NB4 (cell line): ENCODE measurements around the gene NAALADL2.

ENCODE experiments used
- DNase-seq: peaks from one replicate; pipeline ENCODE4 v3.0.0; 2010; ENCODE audit warnings: low read depth
- H3K4me3 ChIP-seq: one replicate; pipeline ENCODE4 v1.5.1; 2011; ENCODE audit warnings: mild to moderate bottlenecking, low read depth, low read length, moderate library complexity
- CTCF ChIP-seq: IDR thresholded peaks from one replicate; pipeline ENCODE4 v1.5.1; 2012; ENCODE audit warnings: low read depth, low read length
- MAX ChIP-seq: IDR thresholded peaks from 2 replicates; pipeline ENCODE4 v1.6.1; 2011; ENCODE audit warnings: low read depth, low read length
- MYC ChIP-seq: IDR thresholded peaks from 2 replicates; pipeline ENCODE4 v1.6.1; 2011; ENCODE audit warnings: low read depth, low read length
- POLR2A ChIP-seq: IDR thresholded peaks from 2 replicates; pipeline ENCODE4 v1.6.1; 2011; ENCODE audit warnings: mild to moderate bottlenecking; ENCODE audit not compliant: insufficient read length; ENCODE audit errors: extremely low read depth

Gene NAALADL2

GRCh38 chr3:175495331-175495730 lies 636.2 kb downstream of the NAALADL2 start:
- TF ChIP-seq MYC (no peak), MAX (no peak), CTCF (no peak), POLR2A (no peak)
- no peak overlapping the region for H3K4me3 ChIP-seq
- peak; percentile 50 for DNase-seq

- DNase-seq: no peak
- H3K4me3 ChIP-seq: no peak overlapping the region
- TF ChIP-seq MYC: no peak
- TF ChIP-seq MAX: no peak
- no peak for TF ChIP-seq POLR2A
- no peak for TF ChIP-seq CTCF
These were observed 643.0 kb downstream of the NAALADL2 start for GRCh38 chr3:175502155-175502554.

GRCh38 chr3:175511219-175511785 lies 652.2 kb downstream of the NAALADL2 start:
- no peak for DNase-seq
- H3K4me3 ChIP-seq: no peak overlapping the region
- no peak for TF ChIP-seq POLR2A
- no peak for TF ChIP-seq MYC
- no peak for TF ChIP-seq MAX
- no peak for TF ChIP-seq CTCF

GRCh38 chr3:175512700-175513099 lies 653.6 kb downstream of the NAALADL2 start:
- no peak for TF ChIP-seq CTCF
- no peak for TF ChIP-seq MAX
- no peak for DNase-seq
- H3K4me3 ChIP-seq: no peak overlapping the region

GRCh38 chr3:175518459-175518858 lies 659.3 kb downstream of the NAALADL2 start:
- TF ChIP-seq MYC (no peak), MAX (no peak), POLR2A (no peak), CTCF (no peak)
- peak; percentile 6 for DNase-seq
- H3K4me3 ChIP-seq: no peak overlapping the region

GRCh38 chr3:175521406-175521805 lies 662.3 kb downstream of the NAALADL2 start:
- H3K4me3 ChIP-seq: no peak overlapping the region
- DNase-seq: no peak
- TF ChIP-seq POLR2A: no peak
